A549 (cell line): ENCODE measurements around the gene CYP19A1. TPM values are rescaled to one million over a fixed set of nuclear protein-coding genes. Genes with fewer than 3 reads are reported as not detected.

ENCODE experiments used
- ATAC-seq, 2 experiments: fragments of 200-7000 bp in 1 of 2; fragments of >200 bp in 1 of 2; cut with Nextera tagmentation in 1 of 2; cut with Tn5 transposase in 1 of 2; 3 replicates each; pipeline versions ENCODE4 v1.8.0 to v1.9.1; 2018 to 2020; ENCODE audit warnings: mild to moderate bottlenecking in 1 of 2, moderate library complexity in 1 of 2
- CTCF ChIA-PET: fragments of 300-600 bp; sonication (Branson Sonifier 250); formaldehyde crosslinking; extraction: SDS; loops from one replicate; lab custom pipeline; 2021; ENCODE audit warnings: antibody characterized with exemption, inconsistent platforms; lab: Yijun Ruan, JAX
- POLR2A ChIA-PET: fragments of 350-600 bp; formaldehyde crosslinking; extraction: SDS; loops from one replicate; lab custom pipeline; 2021; ENCODE audit warnings: antibody characterized with exemption, inconsistent platforms; lab: Yijun Ruan, JAX
- DNase-seq, 2 experiments: peaks; one replicate each; pipeline versions ENCODE4 v3.0.0 to v3.0.0-alpha.2; 2011 to 2016; ENCODE audit warnings: low read depth in 1 of 2, low spot score in 1 of 2
- FAIRE-seq: peaks from 2 replicates; lab custom pipeline; 2011; peaks lifted over from hg19 to GRCh38; lab: Jason Lieb, UNC
- H3K27ac ChIP-seq, 2 experiments: fragments of >200 bp; sonication (Bioruptor Twin); formaldehyde crosslinking; 3 replicates each; pipeline ENCODE4 v1.5.1; 2016 to 2017
- H3K4me1 ChIP-seq: fragments of >200 bp; sonication (Bioruptor Twin); formaldehyde crosslinking; 3 replicates; pipeline ENCODE4 v1.6.1; 2016
- H3K4me2 ChIP-seq: fragments of >200 bp; sonication (Bioruptor Twin); formaldehyde crosslinking; 3 replicates; pipeline ENCODE4 v1.6.1; 2016
- H3K4me3 ChIP-seq: fragments of >200 bp; sonication (Bioruptor Twin); formaldehyde crosslinking; 3 replicates; pipeline ENCODE4 v1.5.1; 2016
- H3K9me3 ChIP-seq: fragments of >200 bp; sonication (Bioruptor Twin); formaldehyde crosslinking; 3 replicates; pipeline ENCODE4 v1.6.1; 2016
- ATOH8 ChIP-seq: fragments of 250-450 bp; sonication (Bioruptor Pico); IDR thresholded peaks from 2 replicates; pipeline ENCODE4 v1.5.0; 2020; ENCODE audit warnings: low read depth, mild to moderate bottlenecking, moderate library complexity
- BHLHE40 ChIP-seq: IDR thresholded peaks from 2 replicates; pipeline ENCODE4 v1.6.1; 2012; ENCODE audit warnings: low read depth, low read length, inconsistent platforms
- CTCF ChIP-seq: fragments of >200 bp; sonication (Bioruptor Twin); formaldehyde crosslinking; IDR thresholded peaks from 3 replicates; pipeline ENCODE4 v1.5.1; 2016
- ELK1 ChIP-seq: fragments of 150-350 bp; IDR thresholded peaks from 2 replicates; pipeline ENCODE4 v1.6.1; 2014; ENCODE audit warnings: low read depth, mild to moderate bottlenecking, low read length
- FOSB ChIP-seq: fragments of 250-450 bp; sonication (Bioruptor Pico); IDR thresholded peaks from 2 replicates; pipeline ENCODE4 v1.5.0; 2020; ENCODE audit warnings: mild to moderate bottlenecking, moderate library complexity
- HOXA7 ChIP-seq: fragments of 250-450 bp; sonication (Bioruptor Pico); IDR thresholded peaks from 2 replicates; pipeline ENCODE4 v1.5.0; 2020; ENCODE audit warnings: mild to moderate bottlenecking, moderate library complexity
- JUNB ChIP-seq: fragments of >200 bp; sonication (Bioruptor Twin); formaldehyde crosslinking; IDR thresholded peaks from 2 replicates; pipeline ENCODE4 v1.6.1; 2016
- KDM1A ChIP-seq: fragments of 200-600 bp; sonication (generic); IDR thresholded peaks from 2 replicates; pipeline ENCODE4 v1.6.1; 2016; ENCODE audit warnings: low read depth, mild to moderate bottlenecking
- MAX ChIP-seq: IDR thresholded peaks from 2 replicates; pipeline ENCODE4 v1.6.1; 2012
- NFE2L2 ChIP-seq: fragments of 150-350 bp; conservative IDR thresholded peaks from 2 replicates; pipeline ENCODE4 v1.6.1; 2014; ENCODE audit warnings: low read length
- NPAS2 ChIP-seq: fragments of 250-450 bp; sonication (Bioruptor Pico); IDR thresholded peaks from 2 replicates; pipeline ENCODE4 v1.8.0; 2022; ENCODE audit warnings: mild to moderate bottlenecking, moderate library complexity, borderline replicate concordance
- RAD21 ChIP-seq, 2 experiments: fragments of >200 bp in 1 of 2; sonication (Bioruptor Twin) in 1 of 2; formaldehyde crosslinking in 1 of 2; IDR thresholded peaks in 1 of 2; conservative IDR thresholded peaks in 1 of 2; 2 replicates in 1 of 2; 3 replicates in 1 of 2; pipeline ENCODE4 v1.6.1; 2012 to 2018; ENCODE audit warnings: inconsistent platforms in 1 of 2
- RCOR1 ChIP-seq: fragments of 150-350 bp; IDR thresholded peaks from 2 replicates; pipeline ENCODE4 v1.6.1; 2014; ENCODE audit warnings: antibody characterized with exemption, low read length, low read depth
- RFX5 ChIP-seq: fragments of 450-650 bp; IDR thresholded peaks from 2 replicates; pipeline ENCODE4 v1.7.1; 2014; ENCODE audit warnings: antibody characterized with exemption, mild to moderate bottlenecking, moderate library complexity
- ZNF302 ChIP-seq: fragments of 250-450 bp; sonication (Bioruptor Pico); IDR thresholded peaks from 2 replicates; pipeline ENCODE4 v1.9.0; 2021; ENCODE audit warnings: inconsistent platforms, mild to moderate bottlenecking, moderate library complexity
- WGBS: methylation state at CpG from one replicate; pipeline ENCODE4 v1.1.6; 2017; ENCODE audit errors: missing lambda C conversion rate; 5-methylcytosine and 5-hydroxymethylcytosine counted together
- polyA plus RNA-seq, 4 experiments: library from polyadenylated mRNA; depleted of rRNA in 3 of 4; stranded (reverse); fragments of >200 nt; fragmentation: RNase III in 1 of 4; extraction: RNeasy Plus Mini Kit Qiagen cat#74134 plus additional on column Dnase treatment in 1 of 4; gene quantifications; 2 replicates in 3 of 4; 3 replicates in 1 of 4; pipeline ENCODE4 v1.2.3, GENCODE V29; 2011 to 2017

CYP19A1 gene
- polyA plus RNA-seq, 2 of the 4 experiments (the other 2 are of a cell fraction) = 0.36 TPM; not detected in 1

GRCh38 chr15:51312166-51313073 is 26.0 kb downstream of the CYP19A1 start:
- H3K9me3 ChIP-seq = no peaks in the 10 kb centered on the region
- CTCF ChIA-PET = interaction anchor here (1.2 to 5.9 kb wide), 6 partner anchors 13 to 150 kb away, joined by 3 to 24 read pairs (median 11); no protein-coding TSS in a partner anchor
- ATAC-seq (peak in 1 of 2 experiments; percentile 28; a peak in 1 of 6 replicates), FAIRE-seq (no peak), DNase-seq (no peak)
- H3K27ac ChIP-seq = peak overlapping the region; percentile 6 to 34; a peak in 2 of 6 replicates
- H3K4me2 ChIP-seq = peak overlapping the region; percentile 15; the same call in 2 of the 3 replicates
- POLR2A ChIA-PET = no interaction called here
- no peak overlapping the region for H3K4me3 ChIP-seq
- TF ChIP-seq FOSB (CRISPR knock-in tag) = no peak
- TF ChIP-seq JUNB = no peak
- no peak for TF ChIP-seq NFE2L2
- no peak for TF ChIP-seq ZNF302
- no peak for TF ChIP-seq MAX
- TF ChIP-seq CTCF = no peak
- no peak for TF ChIP-seq RFX5
- TF ChIP-seq BHLHE40 = no peak
- TF ChIP-seq HOXA7 (CRISPR knock-in tag) = no peak
- TF ChIP-seq ATOH8 (CRISPR knock-in tag) = no peak
- no peak for TF ChIP-seq RAD21 (conservative IDR thresholded peaks at IDR 0.05 in 1 of 2, IDR thresholded peaks at IDR 0.05 in 1 of 2)
- no peak for TF ChIP-seq RCOR1
- no peak for TF ChIP-seq KDM1A
- H3K4me1 ChIP-seq = peaks cover 18% of the 10 kb centered on the region; the same call in 2 of the 3 replicates
- 52% methylated on average over 8 of the region's 8 CpGs for WGBS

- Histone ChIP-seq H3K9me3 (no peaks in the 10 kb centered on the region), H3K27ac (no peak overlapping the region), H3K4me3 (no peak overlapping the region), H3K4me2 (no peak overlapping the region; the same call in 2 of the 3 replicates), H3K4me1 (peaks cover 18% of the 10 kb centered on the region; the same call in 2 of the 3 replicates)
- CTCF ChIA-PET = interaction anchor here (1.0 to 5.9 kb wide), 4 partner anchors 12 to 118 kb away, joined by 3 to 24 read pairs (median 13); no protein-coding TSS in a partner anchor
- ATAC-seq (no peak), FAIRE-seq (no peak), DNase-seq (no peak)
- TF ChIP-seq CTCF = no peak
- no peak for TF ChIP-seq ELK1
- TF ChIP-seq NPAS2 (CRISPR knock-in tag) = no peak
- WGBS = 32% methylated on average over 2 of the region's 2 CpGs
- POLR2A ChIA-PET = no interaction called here
Observed at GRCh38 chr15:51311510-51311909, 26.9 kb downstream of the CYP19A1 start.
